GM19372 (cell line): ENCODE results near the gene DNAJB2.
A peak's percentile ranks its signal among the peaks of the same experiment; 100 is the strongest.

Experiments
- ATAC-seq: cut with Tn5 transposase; IDR thresholded peaks from one replicate; pipeline ENCODE4 v1.9.1; 2021; ENCODE audit warnings: mild to moderate bottlenecking, low read depth, moderate library complexity; ENCODE audit not compliant: unreplicated experiment

Gene DNAJB2

GRCh38 chr2:219279151-219279915 is at the start of gene DNAJB2:
Gene DNAJB2 (plus strand): TSS chr2:219279366. CDS start chr2:219279834, 468 bp downstream.
- ATAC-seq = peak; percentile 81

GRCh38 chr2:219230059-219230540 is 49.1 kb upstream of the DNAJB2 start:
- peak; percentile 22 for ATAC-seq

DNA sequence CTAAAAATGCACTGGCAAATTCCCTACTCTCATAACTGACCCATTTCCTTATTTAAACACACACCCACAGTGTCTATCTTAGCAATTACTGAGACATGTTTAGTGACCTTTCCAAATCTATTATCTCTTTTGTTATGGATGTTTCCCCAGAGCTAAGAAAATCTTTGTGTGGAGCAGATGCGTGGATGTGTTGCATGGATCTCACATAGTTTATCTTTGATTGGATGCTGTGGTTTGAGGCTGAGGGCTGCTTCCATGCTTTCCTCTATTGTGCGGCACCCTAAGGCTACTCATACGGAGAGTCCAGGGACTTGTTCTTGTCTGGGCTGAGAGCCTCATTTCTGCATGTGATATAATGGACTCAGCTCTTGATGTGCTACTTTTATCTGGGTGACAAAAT is 44.8 kb upstream of the DNAJB2 start:
- ATAC-seq = no peak

GRCh38 chr2:219243291-219243761 is 35.8 kb upstream of the DNAJB2 start:
- no peak for ATAC-seq

- ATAC-seq = no peak
These were observed 34.4 kb upstream of the DNAJB2 start for GRCh38 chr2:219244789-219245147.

- ATAC-seq = peak; percentile 70
These were observed 33.8 kb upstream of the DNAJB2 start, which contains the start of the genes GLB1L and STK16 for GRCh38 chr2:219245148-219245898. Gene GLB1L (minus strand): TSS chr2:219245444. CDS start chr2:219243573, 1,871 bp downstream. Gene STK16 (plus strand): TSS chr2:219245479. CDS start chr2:219246000, 521 bp downstream.

GRCh38 chr2:219245899-219246230 is 33.3 kb upstream of the DNAJB2 start:
- ATAC-seq = no peak

DNA sequence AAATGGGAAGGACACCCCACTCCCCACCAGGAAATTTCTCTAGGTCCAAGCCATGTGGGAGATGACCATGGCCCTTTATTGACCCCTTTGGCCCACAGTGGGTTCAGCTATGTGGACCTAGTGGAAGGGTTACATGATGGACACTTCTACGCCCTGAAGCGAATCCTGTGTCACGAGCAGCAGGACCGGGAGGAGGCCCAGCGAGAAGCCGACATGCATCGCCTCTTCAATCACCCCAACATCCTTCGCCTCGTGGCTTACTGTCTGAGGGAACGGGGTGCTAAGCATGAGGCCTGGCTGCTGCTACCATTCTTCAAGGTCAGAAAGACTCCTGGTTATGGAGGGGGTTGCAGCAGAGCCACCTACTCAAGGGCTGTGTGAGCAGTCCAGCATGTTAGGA is 32.6 kb upstream of the DNAJB2 start:
- ATAC-seq = no peak

- no peak for ATAC-seq
These were observed 31.2 kb upstream of the DNAJB2 start for GRCh38 chr2:219247678-219248642.

DNA sequence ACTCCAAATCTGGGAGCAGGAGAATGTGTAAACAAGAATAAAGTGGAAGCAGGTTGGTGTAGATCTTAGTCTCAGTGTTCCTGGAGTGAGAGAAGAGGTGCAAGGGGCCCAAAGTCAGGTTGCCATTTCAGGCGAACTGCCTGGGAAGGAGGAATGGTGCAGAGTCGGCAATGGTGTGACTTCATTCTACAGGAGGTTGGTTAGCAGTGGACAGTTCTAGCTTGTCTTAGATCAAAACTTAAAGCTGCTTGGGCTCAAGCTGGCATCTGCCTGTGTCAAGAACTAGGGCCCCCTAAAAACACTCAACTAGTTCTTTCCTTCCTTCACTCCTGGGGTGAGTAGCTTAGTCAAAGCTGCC is 30.3 kb upstream of the DNAJB2 start:
- no peak for ATAC-seq

DNA sequence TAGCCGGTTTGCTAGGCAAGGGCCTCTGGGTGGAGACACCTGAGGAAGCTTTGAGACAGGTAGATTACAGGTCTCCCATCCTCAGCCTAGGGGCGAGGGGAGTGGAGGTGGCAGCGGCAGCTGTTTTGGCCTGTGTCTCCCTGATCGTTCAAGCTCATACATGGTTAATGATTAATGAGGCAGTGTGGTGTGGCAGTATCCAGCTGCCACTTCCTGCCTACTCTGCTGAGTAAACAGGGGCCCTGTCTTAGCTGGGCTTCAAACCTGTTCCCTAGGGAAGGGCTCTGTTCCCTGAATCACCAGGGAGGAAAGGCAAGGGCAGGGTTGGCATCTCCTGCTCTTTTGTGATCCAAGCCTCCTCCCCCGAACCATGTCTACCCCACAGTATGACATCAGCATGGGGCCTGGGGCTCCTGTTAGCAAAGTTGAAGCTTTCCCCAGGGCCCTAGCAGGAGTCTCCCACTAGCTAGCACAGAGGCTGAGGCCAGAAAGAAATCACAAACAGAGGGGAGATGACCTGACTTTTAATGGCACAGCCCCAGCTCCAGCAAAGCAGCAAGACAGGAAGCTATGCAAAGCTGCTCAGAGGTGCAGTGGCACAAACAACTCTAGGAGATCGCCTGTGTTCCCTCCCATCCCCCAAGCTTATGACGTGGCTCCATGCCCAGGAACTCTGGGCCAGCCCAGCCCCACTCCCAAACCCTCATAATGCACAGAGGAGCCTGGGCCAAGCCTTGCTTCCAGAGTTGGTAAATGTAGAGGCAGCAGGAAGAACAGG is 29.8 kb upstream of the DNAJB2 start:
- ATAC-seq = peak; percentile 41

DNA sequence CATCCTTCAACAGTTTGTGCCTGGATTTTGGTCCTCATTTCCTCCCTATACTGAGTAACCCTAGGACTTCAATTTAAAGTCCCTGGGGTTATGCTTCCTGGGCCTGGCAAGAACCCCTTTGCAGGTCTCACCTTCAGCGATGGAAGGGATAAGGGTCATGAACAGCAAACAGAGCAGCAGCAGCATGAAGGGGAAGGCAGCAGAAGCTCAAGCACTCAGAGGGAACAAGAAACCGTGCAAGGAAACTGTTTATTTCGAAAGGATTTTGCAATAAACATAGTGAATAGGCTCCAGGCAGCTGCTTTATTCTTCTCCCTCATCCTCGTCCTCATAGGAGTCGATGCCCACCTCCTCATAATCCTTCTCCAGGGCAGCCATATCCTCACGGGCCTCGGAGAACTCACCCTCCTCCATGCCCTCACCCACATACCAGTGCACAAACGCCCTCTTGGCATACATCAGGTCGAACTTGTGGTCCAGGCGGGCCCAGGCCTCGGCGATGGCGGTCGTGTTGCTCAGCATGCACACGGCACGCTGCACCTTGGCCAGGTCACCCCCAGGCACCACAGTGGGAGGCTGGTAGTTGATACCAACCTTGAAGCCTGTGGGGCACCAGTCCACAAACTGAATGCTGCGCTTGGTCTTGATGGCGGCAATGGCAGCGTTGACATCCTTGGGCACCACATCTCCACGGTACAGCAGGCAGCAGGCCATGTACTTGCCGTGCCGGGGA is 29.0 kb upstream of the DNAJB2 start:
- ATAC-seq = no peak

- no peak for ATAC-seq
These were observed 27.5 kb upstream of the DNAJB2 start for GRCh38 chr2:219251656-219252055.

DNA sequence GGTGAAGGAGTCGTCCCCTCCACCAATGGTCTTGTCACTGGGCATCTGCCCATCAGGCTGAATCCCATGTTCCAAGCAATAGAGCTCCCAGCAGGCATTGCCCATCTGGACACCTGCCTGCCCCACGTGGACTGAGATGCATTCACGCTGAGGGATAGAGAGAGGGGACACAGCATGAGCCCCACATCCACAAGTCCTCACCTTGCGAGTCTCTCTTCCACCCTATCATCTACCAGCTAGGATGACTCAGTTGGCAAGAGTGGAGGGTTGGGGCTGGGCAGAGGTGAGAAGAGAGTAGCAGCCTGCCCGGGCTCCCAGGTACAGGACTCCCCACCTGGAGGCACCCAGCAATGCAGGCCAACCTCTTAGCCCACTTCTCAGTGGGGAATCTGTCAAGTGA is 27.1 kb upstream of the DNAJB2 start:
- no peak for ATAC-seq

- no peak for ATAC-seq
These were observed 26.6 kb upstream of the DNAJB2 start for GRCh38 chr2:219252570-219252899.

GRCh38 chr2:219252900-219253752 is 26.0 kb upstream of the DNAJB2 start, which contains the start of gene TUBA4B:
Gene TUBA4B (plus strand): TSS chr2:219253243. CDS start chr2:219253408, 165 bp downstream.
- ATAC-seq = no peak

DNA sequence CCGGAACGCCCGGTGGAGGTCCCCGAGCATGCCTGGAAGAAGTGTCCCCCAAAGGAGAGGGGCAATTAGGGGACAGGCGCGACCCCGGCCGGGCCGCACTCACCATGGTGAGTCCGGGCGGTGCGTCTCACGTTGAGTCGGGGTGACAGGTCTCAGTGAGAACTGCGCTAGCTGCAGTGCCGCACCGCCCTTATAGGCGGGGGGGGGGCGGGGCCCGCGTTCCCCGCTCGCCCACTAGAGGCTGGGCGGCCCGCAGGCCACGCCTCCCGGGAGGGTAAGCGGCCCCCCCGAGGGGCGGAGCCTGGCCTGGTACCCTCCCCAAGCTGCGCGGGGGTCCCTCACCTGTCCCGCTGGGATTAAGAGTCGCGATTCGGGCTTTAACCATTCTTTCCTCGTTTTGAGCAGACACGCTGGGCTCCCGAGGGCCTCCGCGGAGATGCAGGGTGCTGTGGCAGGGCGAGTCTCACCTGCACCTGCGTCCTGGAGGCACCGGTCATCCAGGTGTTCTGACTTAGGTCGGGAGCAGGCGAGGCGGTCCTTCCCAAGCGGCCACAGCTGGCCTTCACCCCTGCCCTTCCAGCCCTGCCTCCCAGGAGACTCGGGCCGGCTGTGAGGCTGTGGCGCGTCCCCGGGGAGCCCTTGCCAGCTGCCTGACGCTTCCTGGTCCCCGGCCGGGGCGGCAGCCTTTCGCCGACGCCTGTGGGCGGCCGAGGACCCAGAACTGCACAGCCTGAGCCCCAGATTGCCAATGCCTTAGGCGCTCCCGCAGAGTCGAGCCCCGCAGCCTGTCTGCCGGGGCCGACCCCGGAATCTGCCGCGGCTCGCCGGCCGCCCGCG is 25.2 kb upstream of the DNAJB2 start, which contains the start of gene TUBA4A:
TUBA4A (minus strand) TSS at position 166 of the 837 bp plus-strand sequence; CDS start at position 106, 60 bp downstream.
- peak; percentile 48 for ATAC-seq
